GM19452 (cell line): Measurements from ENCODE around the gene TGFBR3.

Experiments used
- ATAC-seq: cut with Tn5 transposase; IDR thresholded peaks from one replicate; pipeline ENCODE4 v1.9.1; 2021; ENCODE audit not compliant: unreplicated experiment

The TGFBR3 gene

GRCh38 chr1:91803847-91804545 is 82.0 kb downstream of the TGFBR3 start:
- ATAC-seq: peak; percentile 85

- ATAC-seq: no peak
Observed at GRCh38 chr1:91803123-91803522, 82.8 kb downstream of the TGFBR3 start.

GRCh38 chr1:91801496-91802115 is 84.3 kb downstream of the TGFBR3 start:
- no peak for ATAC-seq

GRCh38 chr1:91799863-91800262 is 86.1 kb downstream of the TGFBR3 start:
- ATAC-seq: no peak

- ATAC-seq: no peak
Observed at GRCh38 chr1:91799159-91799558, 86.8 kb downstream of the TGFBR3 start.

- no peak for ATAC-seq
Observed at GRCh38 chr1:91798740-91799139, 87.2 kb downstream of the TGFBR3 start.

- ATAC-seq: no peak
Observed at GRCh38 chr1:91798241-91798648, 87.7 kb downstream of the TGFBR3 start.

GRCh38 chr1:91797164-91797563 is 88.8 kb downstream of the TGFBR3 start:
- ATAC-seq: no peak

- no peak for ATAC-seq
Observed at GRCh38 chr1:91796390-91796654, 89.6 kb downstream of the TGFBR3 start.

GRCh38 chr1:91795591-91796389 is 90.2 kb downstream of the TGFBR3 start:
- no peak for ATAC-seq

- no peak for ATAC-seq
Observed at GRCh38 chr1:91793877-91794276, 92.1 kb downstream of the TGFBR3 start.

- ATAC-seq: no peak
Observed at GRCh38 chr1:91793189-91793588, 92.8 kb downstream of the TGFBR3 start.

GRCh38 chr1:91792489-91793071 is 93.4 kb downstream of the TGFBR3 start:
- no peak for ATAC-seq

GRCh38 chr1:91791691-91792488 is 94.1 kb downstream of the TGFBR3 start:
- no peak for ATAC-seq

- ATAC-seq: no peak
Observed at GRCh38 chr1:91791103-91791502, 94.8 kb downstream of the TGFBR3 start.

GRCh38 chr1:91790392-91790791 is 95.6 kb downstream of the TGFBR3 start:
- ATAC-seq: no peak

- ATAC-seq: no peak
Observed at GRCh38 chr1:91789273-91789997, 96.5 kb downstream of the TGFBR3 start.

- ATAC-seq: no peak
Observed at GRCh38 chr1:91787919-91788318, 98.0 kb downstream of the TGFBR3 start.

GRCh38 chr1:91784616-91785015 is 101.3 kb downstream of the TGFBR3 start:
- no peak for ATAC-seq

GRCh38 chr1:91784191-91784590 is 101.8 kb downstream of the TGFBR3 start:
- ATAC-seq: peak; percentile 53
